Activated CD8-positive, alpha-beta memory T cell treated with anti-CD3 and anti-CD28 coated beads for 36 hours (primary cell): ENCODE data around the gene TBATA. TPM values are rescaled to one million over a fixed set of nuclear protein-coding genes. Genes with fewer than 3 reads are reported as not detected.

ENCODE experiments used
- CTCF ChIA-PET: fragments of 350-600 bp; sonication (Branson Sonifier 250); formaldehyde crosslinking; loops from one replicate; lab custom pipeline; 2021; ENCODE audit warnings: antibody characterized with exemption; lab: Charles Lee
- POLR2A ChIA-PET: fragments of 350-600 bp; sonication (Branson Sonifier 250); formaldehyde crosslinking; loops from one replicate; lab custom pipeline; 2021; ENCODE audit warnings: antibody characterized with exemption; lab: Charles Lee
- total RNA-seq, 2 experiments: library from RNA; stranded (reverse); gene quantifications; one replicate each; pipeline ENCODE4 v1.2.3, GENCODE V29; 2021

Gene TBATA
- total RNA-seq, 2 experiments from 2014 or later, result not detected

DNA sequence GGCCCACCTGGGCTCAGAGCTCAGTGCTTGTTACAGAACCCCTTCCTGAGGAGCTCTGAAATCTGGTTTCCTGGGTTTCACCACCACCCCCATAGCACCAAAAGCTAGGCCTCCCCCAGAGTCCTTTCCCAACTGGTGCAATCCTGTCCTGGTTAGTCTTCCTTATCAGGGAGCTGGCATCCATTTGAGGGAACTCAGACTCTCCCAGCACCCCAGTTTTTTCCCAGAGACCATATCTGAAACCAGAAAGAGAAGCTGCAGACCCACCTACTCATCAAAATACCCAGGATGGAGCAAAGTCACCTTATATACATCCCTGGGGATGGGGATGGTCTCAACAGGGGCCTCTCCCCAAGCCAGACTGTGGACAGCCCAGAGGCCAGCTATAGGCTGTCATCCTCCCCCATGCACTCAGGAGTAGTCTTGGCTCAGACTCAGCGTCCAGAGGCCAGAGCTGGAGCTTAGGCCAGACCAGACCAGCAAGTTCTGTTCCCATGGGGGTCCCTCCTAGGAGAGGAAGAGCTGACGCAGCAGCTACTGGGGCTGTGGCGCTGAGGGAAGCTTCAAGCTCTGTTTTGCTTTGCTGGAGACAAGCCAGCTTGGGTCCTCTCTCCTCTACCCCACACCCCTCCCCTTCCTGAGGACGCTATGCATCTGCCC is 3.0 kb downstream of the TBATA start:
- ChIA-PET CTCF (no interaction called here), POLR2A (no interaction called here)

GRCh38 chr10:70781461-70782051 is 3.6 kb downstream of the TBATA start:
- ChIA-PET CTCF (no interaction called here), POLR2A (no interaction called here)

DNA sequence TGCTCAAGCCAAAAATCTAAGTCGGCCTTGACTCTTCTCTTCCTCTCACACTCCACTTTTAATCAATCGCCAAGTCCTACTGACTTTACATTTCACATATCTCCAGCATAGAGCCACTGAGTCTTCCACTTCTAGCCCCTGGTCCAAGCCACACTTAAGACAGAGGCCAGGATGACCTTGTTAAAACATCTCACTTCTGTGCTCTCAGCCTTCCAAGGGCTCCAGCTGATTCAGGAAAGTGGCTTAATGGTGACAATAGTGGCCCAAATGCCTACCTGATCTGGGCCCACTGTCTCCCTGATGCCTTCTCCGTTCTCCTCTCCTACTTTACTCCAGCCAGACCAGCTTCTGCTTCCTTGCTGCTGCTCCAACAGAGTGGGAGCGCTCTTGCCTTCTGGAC is 4.4 kb downstream of the TBATA start:
- ChIA-PET POLR2A (no interaction called here), CTCF (no interaction called here)

GRCh38 chr10:70780370-70780760 is 4.8 kb downstream of the TBATA start:
- CTCF ChIA-PET, result no interaction called here
- POLR2A ChIA-PET, result no interaction called here

- POLR2A ChIA-PET, result no interaction called here
- CTCF ChIA-PET, result no interaction called here
Measured at GRCh38 chr10:70779511-70780369, 5.4 kb downstream of the TBATA start.

DNA sequence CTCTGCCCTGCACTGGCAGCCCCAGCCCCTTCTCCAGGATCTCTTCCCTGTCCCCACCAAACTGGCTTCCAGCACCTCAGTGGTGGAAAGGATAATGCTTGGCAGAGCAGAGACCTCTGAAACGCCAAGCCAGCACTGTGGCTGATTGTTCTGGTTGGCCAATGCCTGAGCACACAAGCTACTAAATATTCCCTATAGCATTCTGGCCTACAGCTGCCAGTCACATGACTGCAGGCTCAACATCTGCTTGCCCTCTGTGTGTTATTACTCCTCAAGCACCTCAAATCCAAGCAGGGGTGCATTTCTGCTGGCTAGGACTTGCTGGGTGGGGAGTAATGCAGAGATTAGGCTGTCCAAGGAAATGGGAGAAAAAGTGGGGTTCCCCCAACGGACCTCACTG is 6.1 kb downstream of the TBATA start:
- CTCF ChIA-PET, result interaction anchor here (1.0 kb wide), 1 partner anchor 18 kb away, joined by 3 read pairs; no protein-coding TSS in a partner anchor
- POLR2A ChIA-PET, result no interaction called here

- POLR2A ChIA-PET, result interaction anchor here (0.6 kb wide), 1 partner anchor 99 kb away, joined by 8 read pairs; no protein-coding TSS in a partner anchor
- CTCF ChIA-PET, result interaction anchor here (1.0 to 1.1 kb wide), 2 partner anchors 19 to 100 kb away, joined by 3 read pairs; no protein-coding TSS in a partner anchor
Measured at GRCh38 chr10:70778267-70778924, 6.8 kb downstream of the TBATA start.

DNA sequence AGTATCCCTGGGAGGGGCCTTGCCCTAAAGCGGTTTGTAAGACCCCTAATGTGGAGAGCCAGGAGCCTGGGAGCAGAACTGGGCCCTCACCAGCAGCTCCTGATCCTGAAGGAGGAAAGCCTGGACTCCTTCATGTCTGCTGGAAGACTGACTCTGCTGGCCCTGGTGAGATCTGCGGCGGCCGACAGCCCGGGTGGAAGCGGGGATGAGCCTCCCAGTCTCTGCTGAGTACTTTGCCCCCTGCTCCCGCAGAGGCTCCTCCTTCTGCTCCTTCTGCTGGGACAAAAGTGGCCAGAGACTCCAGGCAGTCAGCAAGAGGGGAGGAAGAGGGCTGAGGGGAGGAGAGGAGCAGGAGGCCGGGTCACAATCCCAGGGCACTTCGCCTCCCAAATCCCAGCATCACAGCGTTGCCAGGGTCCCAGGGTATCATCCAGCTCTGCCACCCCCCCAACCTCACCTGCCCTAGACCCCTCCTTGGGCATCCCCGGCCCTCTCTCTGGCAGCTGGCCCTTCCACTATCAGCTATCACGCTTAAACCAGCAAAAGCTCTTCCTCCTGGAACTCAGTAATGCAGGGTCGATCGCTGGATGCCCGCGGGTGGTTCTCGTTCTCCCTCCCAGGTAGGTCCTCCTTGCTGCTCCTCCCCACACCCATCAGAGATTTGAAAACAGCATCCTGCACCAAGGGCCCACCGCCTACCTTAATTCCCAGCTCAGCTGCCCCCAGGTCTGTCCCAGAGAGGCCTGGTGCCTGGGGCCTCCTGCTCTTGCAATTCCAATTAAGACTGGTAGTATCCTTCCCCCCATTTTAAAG is 7.9 kb downstream of the TBATA start:
- POLR2A ChIA-PET, result no interaction called here
- CTCF ChIA-PET, result interaction anchor here (1.1 kb wide), 1 partner anchor 102 kb away, joined by 3 read pairs; no protein-coding TSS in a partner anchor

- CTCF ChIA-PET, result no interaction called here
- POLR2A ChIA-PET, result no interaction called here
Measured at GRCh38 chr10:70776455-70777005, 8.6 kb downstream of the TBATA start.

DNA sequence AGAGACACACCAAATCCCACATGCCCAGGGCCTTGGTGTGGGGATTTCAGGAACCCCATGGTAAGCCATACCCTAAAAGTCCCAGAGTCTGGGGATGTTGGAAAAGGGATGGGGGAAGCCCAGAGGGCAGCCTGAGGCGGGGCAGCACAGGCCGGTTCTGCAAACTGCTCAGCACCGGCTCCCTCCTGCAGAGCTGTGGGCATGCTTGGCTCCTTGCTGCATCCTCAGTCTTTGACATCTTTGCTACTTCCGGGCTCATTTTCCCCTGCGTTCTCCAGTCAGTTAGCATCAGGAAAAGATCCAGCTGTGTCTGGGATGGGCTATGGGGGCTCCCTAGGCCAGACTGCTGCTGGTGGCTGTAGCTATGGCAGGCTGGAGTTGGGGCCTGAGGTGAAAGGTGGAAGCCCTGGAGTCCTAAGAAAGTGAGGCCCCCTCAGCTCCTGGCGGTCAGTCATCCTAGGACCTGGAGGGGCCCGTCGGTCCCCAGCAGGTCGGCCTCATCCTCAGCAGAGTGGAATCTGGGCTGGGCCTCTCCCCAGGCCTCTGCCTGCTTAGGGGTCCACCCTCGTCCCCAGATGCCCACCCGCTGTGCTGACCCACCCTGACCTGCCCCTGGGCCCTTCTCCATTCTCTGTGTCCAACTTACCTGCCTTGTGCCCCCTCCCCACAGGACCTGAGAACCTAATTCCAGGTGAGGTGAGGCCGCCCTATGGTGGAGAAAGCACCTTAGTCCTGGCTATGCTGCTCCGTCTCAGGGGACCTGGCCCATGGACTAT is 9.3 kb downstream of the TBATA start:
- POLR2A ChIA-PET, result no interaction called here
- CTCF ChIA-PET, result interaction anchor here (0.6 kb wide), 1 partner anchor 49 kb away, joined by 4 read pairs; no protein-coding TSS in a partner anchor

- CTCF ChIA-PET, result interaction anchor here (0.6 kb wide), 1 partner anchor 49 kb away, joined by 4 read pairs; no protein-coding TSS in a partner anchor
- POLR2A ChIA-PET, result no interaction called here
Measured at GRCh38 chr10:70774810-70775678, 10.1 kb downstream of the TBATA start.

- POLR2A ChIA-PET, result no interaction called here
- CTCF ChIA-PET, result no interaction called here
Measured at GRCh38 chr10:70773965-70774809, 11.0 kb downstream of the TBATA start.

DNA sequence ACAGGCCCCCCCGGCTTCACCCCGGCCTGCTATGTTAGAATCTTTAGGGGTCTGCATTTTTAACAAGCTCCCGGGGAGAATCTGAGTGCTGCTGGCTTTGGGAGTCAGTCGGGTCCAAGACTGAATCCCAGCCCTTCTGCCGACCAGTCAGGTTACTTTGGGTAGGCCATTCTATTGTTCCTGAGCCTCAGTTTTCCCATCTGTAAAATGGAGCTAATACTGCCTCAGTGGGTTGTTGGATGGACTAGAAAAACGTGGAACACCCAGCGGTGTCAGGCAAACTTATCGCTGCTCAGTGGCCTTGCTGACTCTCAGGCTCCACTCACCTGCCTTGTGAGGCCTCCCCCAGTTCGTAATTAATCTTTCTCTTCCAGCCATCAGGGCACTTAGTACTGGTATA is 11.7 kb downstream of the TBATA start:
- ChIA-PET CTCF (no interaction called here), POLR2A (no interaction called here)

DNA sequence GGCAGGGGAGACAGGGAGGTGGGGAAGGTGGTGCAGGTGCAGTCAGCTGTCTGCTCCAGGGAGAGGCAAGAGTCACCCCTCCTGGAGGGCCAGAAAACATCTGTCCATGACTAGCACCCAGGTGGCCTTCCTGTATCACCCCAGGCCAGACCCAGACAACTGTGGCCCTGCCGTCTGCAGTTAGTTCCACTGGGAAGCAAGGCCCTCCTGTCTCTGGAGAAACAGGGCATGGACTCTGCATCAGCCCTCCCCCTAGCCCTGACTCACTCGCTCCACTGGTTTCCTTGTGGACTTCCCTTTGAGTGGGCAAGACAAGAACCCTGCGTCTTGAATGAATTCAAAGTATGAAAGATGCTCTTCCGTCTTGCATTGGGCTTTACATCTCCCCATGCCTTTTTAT is 12.6 kb downstream of the TBATA start:
- ChIA-PET CTCF (no interaction called here), POLR2A (interaction anchor here (0.7 kb wide), 1 partner anchor 153 kb away, joined by 3 read pairs; no protein-coding TSS in a partner anchor)

- ChIA-PET CTCF (no interaction called here), POLR2A (interaction anchor here (0.6 kb wide), 1 partner anchor 43 kb away, joined by 5 read pairs; no protein-coding TSS in a partner anchor)
Measured at GRCh38 chr10:70771311-70772194, 13.6 kb downstream of the TBATA start.
